Tibial nerve (tissue), 3 donors: ENCODE results near the gene FGGY.

Source experiments
- CTCF ChIP-seq, 5 experiments: fragments of 200-600 bp in 3 of 5; fragments of 450-650 bp in 2 of 5; sonication (generic) in 3 of 5; IDR thresholded peaks; one replicate each; pipeline ENCODE4 v1.5.1; 2016 to 2019; ENCODE audit warnings: antibody characterized with exemption in 5 of 5, mild to moderate bottlenecking in 3 of 5, moderate library complexity in 2 of 5
- POLR2A ChIP-seq, 2 donors: fragments of 450-650 bp; IDR thresholded peaks; one replicate each; pipeline ENCODE4 v1.6.1; 2017; ENCODE audit warnings: antibody characterized with exemption in 2 of 2, mild to moderate bottlenecking in 2 of 2, moderate library complexity in 2 of 2

GRCh38 chr1:59305188-59305587 lies 8.3 kb downstream of the FGGY start:
- TF ChIP-seq CTCF (IDR thresholded peaks at IDR 0.05) (no peak), POLR2A (IDR thresholded peaks at IDR 0.05) (no peak)
